A549 (cell line): Measurements from ENCODE around the gene ELMO2. TPM values are rescaled to one million over a fixed set of nuclear protein-coding genes. Genes with fewer than 3 reads are reported as not detected.
"Not testable (repeated sequence)": the region's sequence is repeated elsewhere in the genome, so short reads cannot be mapped to it uniquely, and the experiment has no call there.

Experiments
- ATAC-seq, 2 experiments: fragments of 200-7000 bp in 1 of 2; fragments of >200 bp in 1 of 2; cut with Nextera tagmentation in 1 of 2; cut with Tn5 transposase in 1 of 2; 3 replicates each; pipeline versions ENCODE4 v1.8.0 to v1.9.1; 2018 to 2020; ENCODE audit warnings: mild to moderate bottlenecking in 1 of 2, moderate library complexity in 1 of 2
- CTCF ChIA-PET: fragments of 300-600 bp; sonication (Branson Sonifier 250); formaldehyde crosslinking; extraction: SDS; loops from one replicate; lab custom pipeline; 2021; ENCODE audit warnings: antibody characterized with exemption, inconsistent platforms; lab: Yijun Ruan, JAX
- POLR2A ChIA-PET: fragments of 350-600 bp; formaldehyde crosslinking; extraction: SDS; loops from one replicate; lab custom pipeline; 2021; ENCODE audit warnings: antibody characterized with exemption, inconsistent platforms; lab: Yijun Ruan, JAX
- DNase-seq, 2 experiments: peaks; one replicate each; pipeline versions ENCODE4 v3.0.0 to v3.0.0-alpha.2; 2011 to 2016; ENCODE audit warnings: low read depth in 1 of 2, low spot score in 1 of 2
- FAIRE-seq: peaks from 2 replicates; lab custom pipeline; 2011; peaks lifted over from hg19 to GRCh38; lab: Jason Lieb, UNC
- H3K27ac ChIP-seq, 2 experiments: fragments of >200 bp; sonication (Bioruptor Twin); formaldehyde crosslinking; 3 replicates each; pipeline ENCODE4 v1.5.1; 2016 to 2017
- H3K4me1 ChIP-seq: fragments of >200 bp; sonication (Bioruptor Twin); formaldehyde crosslinking; 3 replicates; pipeline ENCODE4 v1.6.1; 2016
- H3K4me2 ChIP-seq: fragments of >200 bp; sonication (Bioruptor Twin); formaldehyde crosslinking; 3 replicates; pipeline ENCODE4 v1.6.1; 2016
- H3K4me3 ChIP-seq: fragments of >200 bp; sonication (Bioruptor Twin); formaldehyde crosslinking; 3 replicates; pipeline ENCODE4 v1.5.1; 2016
- H3K9me3 ChIP-seq: fragments of >200 bp; sonication (Bioruptor Twin); formaldehyde crosslinking; 3 replicates; pipeline ENCODE4 v1.6.1; 2016
- BHLHE40 ChIP-seq: IDR thresholded peaks from 2 replicates; pipeline ENCODE4 v1.6.1; 2012; ENCODE audit warnings: low read depth, low read length, inconsistent platforms
- CBX2 ChIP-seq: fragments of 200-600 bp; sonication (generic); IDR thresholded peaks from 2 replicates; pipeline ENCODE4 v1.6.1; 2016; ENCODE audit warnings: low read depth, mild to moderate bottlenecking, borderline replicate concordance
- CHD2 ChIP-seq: fragments of 150-350 bp; IDR thresholded peaks from 2 replicates; pipeline ENCODE4 v1.6.1; 2014; ENCODE audit warnings: low read length; ENCODE audit not compliant: partially characterized antibody
- E2F6 ChIP-seq: IDR thresholded peaks from 2 replicates; pipeline ENCODE4 v1.6.1; 2012; ENCODE audit warnings: low read depth, borderline replicate concordance
- ELK1 ChIP-seq: fragments of 150-350 bp; IDR thresholded peaks from 2 replicates; pipeline ENCODE4 v1.6.1; 2014; ENCODE audit warnings: low read depth, mild to moderate bottlenecking, low read length
- FOSL2 ChIP-seq, 2 experiments: fragments of 450-650 bp in 1 of 2; fragments of >200 bp in 1 of 2; sonication (Bioruptor Twin) in 1 of 2; formaldehyde crosslinking; IDR thresholded peaks; 2 replicates each; pipeline versions ENCODE4 v1.5.0 to v1.6.1; 2016 to 2020; ENCODE audit warnings: mild to moderate bottlenecking in 1 of 2, moderate library complexity in 1 of 2
- FOXS1 ChIP-seq: fragments of 250-450 bp; sonication (Bioruptor Pico); IDR thresholded peaks from 2 replicates; pipeline ENCODE4 v1.5.0; 2020; ENCODE audit warnings: mild to moderate bottlenecking, moderate library complexity
- GATA3 ChIP-seq: IDR thresholded peaks from 2 replicates; pipeline ENCODE4 v1.6.1; 2012; ENCODE audit warnings: borderline replicate concordance
- HDAC2 ChIP-seq: fragments of 200-600 bp; sonication (generic); IDR thresholded peaks from 2 replicates; pipeline ENCODE4 v1.6.1; 2016
- HEYL ChIP-seq: fragments of 250-450 bp; sonication (Bioruptor Pico); IDR thresholded peaks from 2 replicates; pipeline ENCODE4 v1.8.0; 2021; ENCODE audit warnings: mild to moderate bottlenecking, moderate library complexity
- HOXB5 ChIP-seq: fragments of 250-450 bp; sonication (Bioruptor Pico); IDR thresholded peaks from 2 replicates; pipeline ENCODE4 v1.5.0; 2020; ENCODE audit warnings: mild to moderate bottlenecking, moderate library complexity
- KDM5A ChIP-seq: fragments of 200-600 bp; sonication (generic); IDR thresholded peaks from 2 replicates; pipeline ENCODE4 v1.6.1; 2016; ENCODE audit warnings: antibody characterized with exemption, mild to moderate bottlenecking
- MAZ ChIP-seq: fragments of 150-350 bp; IDR thresholded peaks from 2 replicates; pipeline ENCODE4 v1.6.1; 2014; ENCODE audit warnings: antibody characterized with exemption, low read depth, low read length, borderline replicate concordance
- MYC ChIP-seq: IDR thresholded peaks from 2 replicates; pipeline ENCODE4 v1.6.1; 2012; ENCODE audit warnings: mild to moderate bottlenecking, inconsistent platforms, low read length, improper control_type of control experiment, borderline replicate concordance
- PBX3 ChIP-seq: IDR thresholded peaks from 2 replicates; pipeline ENCODE4 v1.6.1; 2012
- POLR2A ChIP-seq: IDR thresholded peaks from 2 replicates; pipeline ENCODE4 v1.6.1; 2012; ENCODE audit warnings: mild to moderate bottlenecking, low read length
- RARB ChIP-seq: fragments of 250-450 bp; sonication (Bioruptor Pico); IDR thresholded peaks from 2 replicates; pipeline ENCODE4 v1.8.0; 2021; ENCODE audit warnings: mild to moderate bottlenecking, moderate library complexity
- RCOR1 ChIP-seq: fragments of 150-350 bp; IDR thresholded peaks from 2 replicates; pipeline ENCODE4 v1.6.1; 2014; ENCODE audit warnings: antibody characterized with exemption, low read length, low read depth
- REST ChIP-seq: fragments of 200-600 bp; sonication (generic); IDR thresholded peaks from 2 replicates; pipeline ENCODE4 v1.6.1; 2016; ENCODE audit warnings: antibody characterized with exemption, mild to moderate bottlenecking, moderate library complexity
- TFCP2L1 ChIP-seq: fragments of 250-450 bp; sonication (Bioruptor Pico); IDR thresholded peaks from 2 replicates; pipeline ENCODE4 v1.5.0; 2021; ENCODE audit warnings: mild to moderate bottlenecking
- TP53 ChIP-seq: fragments of 250-450 bp; sonication (Bioruptor Pico); IDR thresholded peaks from 2 replicates; pipeline ENCODE4 v1.5.0; 2021; ENCODE audit warnings: mild to moderate bottlenecking, moderate library complexity
- USF2 ChIP-seq: fragments of 450-650 bp; IDR thresholded peaks from 2 replicates; pipeline ENCODE4 v1.6.1; 2014; ENCODE audit warnings: antibody characterized with exemption
- ZC3H11A ChIP-seq: fragments of 450-650 bp; IDR thresholded peaks from 2 replicates; pipeline ENCODE4 v1.6.1; 2014; ENCODE audit warnings: antibody characterized with exemption, mild to moderate bottlenecking
- ZFP36 ChIP-seq: fragments of 450-650 bp; IDR thresholded peaks from 2 replicates; pipeline ENCODE4 v1.6.1; 2014; ENCODE audit warnings: borderline replicate concordance; ENCODE audit not compliant: partially characterized antibody
- ZNF302 ChIP-seq: fragments of 250-450 bp; sonication (Bioruptor Pico); IDR thresholded peaks from 2 replicates; pipeline ENCODE4 v1.9.0; 2021; ENCODE audit warnings: inconsistent platforms, mild to moderate bottlenecking, moderate library complexity
- ZSCAN20 ChIP-seq: fragments of 250-450 bp; sonication (Bioruptor Pico); IDR thresholded peaks from 2 replicates; pipeline ENCODE4 v1.8.0; 2022; ENCODE audit warnings: mild to moderate bottlenecking, moderate library complexity
- WGBS: methylation state at CpG from one replicate; pipeline ENCODE4 v1.1.6; 2017; ENCODE audit errors: missing lambda C conversion rate; 5-methylcytosine and 5-hydroxymethylcytosine counted together
- polyA plus RNA-seq, 4 experiments: library from polyadenylated mRNA; depleted of rRNA in 3 of 4; stranded (reverse); fragments of >200 nt; fragmentation: RNase III in 1 of 4; extraction: RNeasy Plus Mini Kit Qiagen cat#74134 plus additional on column Dnase treatment in 1 of 4; gene quantifications; 2 replicates in 3 of 4; 3 replicates in 1 of 4; pipeline ENCODE4 v1.2.3, GENCODE V29; 2011 to 2017

ELMO2 gene
- polyA plus RNA-seq, 2 of the 4 experiments (the other 2 are of a cell fraction), result 23.4 to 25.1 TPM

GRCh38 chr20:46388201-46388836 is 18.1 kb downstream of the ELMO2 start:
- no peak for DNase-seq
- no peak for TF ChIP-seq CHD2
- no peak for TF ChIP-seq PBX3
- TF ChIP-seq KDM5A, result no peak
- TF ChIP-seq GATA3, result no peak
- TF ChIP-seq RCOR1, result no peak
- TF ChIP-seq REST, result no peak
- no peak for TF ChIP-seq ELK1
- TF ChIP-seq TP53 (CRISPR knock-in tag), result no peak
- no peak for TF ChIP-seq TFCP2L1 (CRISPR knock-in tag)
- no peak for TF ChIP-seq HOXB5 (CRISPR knock-in tag)
- no peak for TF ChIP-seq BHLHE40
- no peak for TF ChIP-seq MYC
- TF ChIP-seq HDAC2, result no peak
- no peak for TF ChIP-seq POLR2A
- TF ChIP-seq HEYL (CRISPR knock-in tag), result no peak
- no peak for TF ChIP-seq ZC3H11A
- no peak for TF ChIP-seq ZFP36
- TF ChIP-seq, all 56 proteins: peak for 0
- ChIA-PET POLR2A (no interaction called here), CTCF (no interaction called here)
- WGBS, result 76% methylated on average over 5 of the region's 5 CpGs
- FAIRE-seq (no peak), ATAC-seq (no peak)
- Histone ChIP-seq H3K9me3 (no peaks in the 10 kb centered on the region), H3K4me2 (no peak overlapping the region), H3K4me1 (no peaks in the 10 kb centered on the region), H3K27ac (no peak overlapping the region), H3K4me3 (no peak overlapping the region)

- H3K9me3 ChIP-seq, POLR2A ChIA-PET, ATAC-seq, H3K4me2 ChIP-seq, H3K4me1 ChIP-seq, FAIRE-seq, DNase-seq, H3K27ac ChIP-seq, H3K4me3 ChIP-seq: not testable (repeated sequence)
- 89% methylated on average over 3 of the region's 3 CpGs for WGBS
- CTCF ChIA-PET, result interaction anchor here (1.7 kb wide), 1 partner anchor 51 kb away, joined by 3 read pairs; no protein-coding TSS in a partner anchor
Observed at GRCh38 chr20:46387054-46387453, 19.4 kb downstream of the ELMO2 start.

- CTCF ChIA-PET, result interaction anchor here (0.6 kb wide), 1 partner anchor 60 kb away, joined by 3 read pairs; no protein-coding TSS in a partner anchor
- Histone ChIP-seq H3K4me1 (no peaks in the 10 kb centered on the region), H3K9me3 (no peaks in the 10 kb centered on the region), H3K27ac (no peak overlapping the region), H3K4me2 (no peak overlapping the region), H3K4me3 (no peak overlapping the region)
- POLR2A ChIA-PET, result interaction anchor here (1.1 kb wide), 1 partner anchor 14 kb away, joined by 3 read pairs; no protein-coding TSS in a partner anchor
- no peak for DNase-seq
- no peak for ATAC-seq
- WGBS, result 89% methylated on average over 2 of the region's 2 CpGs
- FAIRE-seq, result no peak
- TF ChIP-seq FOSL2 (IDR thresholded peaks at IDR 0.05), result no peak
- TF ChIP-seq FOSL2 (CRISPR knock-in tag; IDR thresholded peaks at IDR 0.05), result no peak
- no peak for TF ChIP-seq CBX2
- no peak for TF ChIP-seq E2F6
- TF ChIP-seq RARB (CRISPR knock-in tag), result no peak
- no peak for TF ChIP-seq MAZ
- TF ChIP-seq HDAC2, result no peak
- TF ChIP-seq FOXS1 (CRISPR knock-in tag), result no peak
- TF ChIP-seq USF2, result no peak
- TF ChIP-seq ZSCAN20 (CRISPR knock-in tag), result no peak
- TF ChIP-seq ZNF302 (CRISPR knock-in tag), result no peak
- TF ChIP-seq ELK1, result no peak
Observed at GRCh38 chr20:46378412-46379009, 27.9 kb downstream of the ELMO2 start.
